Measurements from ENCODE around the gene SART1.

Gene SART1

GRCh38 chr11:66016793-66017177 lies 55.3 kb downstream of the SART1 start:
- H3K79me2 ChIP-seq (ENCODE audit: insufficient read depth, low read length) = no peaks in the 10 kb centered on the region
- no peak overlapping the region for H3K9ac ChIP-seq (ENCODE audit: low read length)
- H3K36me3 ChIP-seq (ENCODE audit: low read length) = no peaks in the 10 kb centered on the region

DNA sequence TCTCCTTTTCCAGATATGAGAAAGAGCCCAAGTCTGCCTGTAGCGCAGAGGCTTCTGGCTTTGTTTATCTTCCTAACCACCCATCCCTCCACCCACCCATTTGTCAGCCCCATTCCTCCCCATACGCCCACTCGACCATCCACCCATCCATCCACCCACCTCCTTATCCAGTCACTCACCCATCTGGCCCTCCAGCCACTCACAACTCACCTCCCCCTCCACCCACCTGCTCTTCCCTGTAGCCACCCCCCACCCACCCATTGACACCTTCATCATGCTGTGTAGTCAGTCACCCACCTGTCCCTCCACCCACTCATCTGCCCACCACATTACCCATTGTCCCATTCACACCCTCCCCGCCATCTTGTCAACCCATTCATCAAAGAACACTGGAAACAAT lies 55.8 kb downstream of the SART1 start:
- no peak overlapping the region for H3K9ac ChIP-seq (ENCODE audit: low read length)
- TF ChIP-seq CTCF (IDR thresholded peaks at IDR 0.05; ENCODE audit: insufficient read depth, low read length, poor library complexity, severe bottlenecking) (no peak), EZH2phosphoT487 (conservative IDR thresholded peaks at IDR 0.05; ENCODE audit: low read length) (no peak)
- no peak overlapping the region for H3K4me2 ChIP-seq (ENCODE audit: low read depth, low read length, poor library complexity, severe bottlenecking)
- H3K36me3 ChIP-seq (ENCODE audit: low read length) = no peaks in the 10 kb centered on the region
- H2AFZ ChIP-seq (ENCODE audit: low read depth, low read length, severe bottlenecking) = no peak overlapping the region
- no peaks in the 10 kb centered on the region for H3K79me2 ChIP-seq (ENCODE audit: insufficient read depth, low read length)
- H3F3A ChIP-seq (ENCODE audit: insufficient read depth) = no peaks in the 10 kb centered on the region
- H3K4me3 ChIP-seq (ENCODE audit: insufficient read depth, low read length, poor library complexity, severe bottlenecking) = no peak overlapping the region
- H3K9me2 ChIP-seq (replicated peaks; ENCODE audit: insufficient read depth, low read length) = no peaks in the 10 kb centered on the region
- H3K9me3 ChIP-seq (ENCODE audit: insufficient read depth, low read length) = no peaks in the 10 kb centered on the region
- H3K27ac ChIP-seq (ENCODE audit: low read depth, low read length) = no peak overlapping the region
- no peaks in the 10 kb centered on the region for H4K20me1 ChIP-seq (ENCODE audit: low read depth, low read length)
- no peaks in the 10 kb centered on the region for H3K27me3 ChIP-seq (ENCODE audit: low read length)

More at GRCh38 chr11:66016793-66017177, 55.3 kb downstream of the SART1 start:
- Histone ChIP-seq H2AFZ (ENCODE audit: low read depth, low read length, severe bottlenecking) (no peak overlapping the region), H3K9me3 (ENCODE audit: insufficient read depth, low read length) (no peaks in the 10 kb centered on the region), H3K27me3 (ENCODE audit: low read length) (no peaks in the 10 kb centered on the region), H3K27ac (ENCODE audit: low read depth, low read length) (no peak overlapping the region), H3K4me3 (ENCODE audit: insufficient read depth, low read length, poor library complexity, severe bottlenecking) (no peak overlapping the region), H3K9me2 (replicated peaks; ENCODE audit: insufficient read depth, low read length) (no peaks in the 10 kb centered on the region), H3K4me2 (ENCODE audit: low read depth, low read length, poor library complexity, severe bottlenecking) (no peak overlapping the region), H3F3A (ENCODE audit: insufficient read depth) (no peaks in the 10 kb centered on the region), H4K20me1 (ENCODE audit: low read depth, low read length) (no peaks in the 10 kb centered on the region)
- TF ChIP-seq EZH2phosphoT487 (conservative IDR thresholded peaks at IDR 0.05; ENCODE audit: low read length) (no peak), CTCF (IDR thresholded peaks at IDR 0.05; ENCODE audit: insufficient read depth, low read length, poor library complexity, severe bottlenecking) (no peak)

- Histone ChIP-seq H3K4me2 (ENCODE audit: low read depth, low read length, poor library complexity, severe bottlenecking) (no peak overlapping the region), H3K9ac (ENCODE audit: low read length) (no peak overlapping the region), H3K4me3 (ENCODE audit: insufficient read depth, low read length, poor library complexity, severe bottlenecking) (no peak overlapping the region), H4K20me1 (ENCODE audit: low read depth, low read length) (no peaks in the 10 kb centered on the region), H3F3A (ENCODE audit: insufficient read depth) (no peaks in the 10 kb centered on the region), H3K9me3 (ENCODE audit: insufficient read depth, low read length) (no peaks in the 10 kb centered on the region), H3K9me2 (replicated peaks; ENCODE audit: insufficient read depth, low read length) (no peaks in the 10 kb centered on the region), H3K36me3 (ENCODE audit: low read length) (no peaks in the 10 kb centered on the region), H2AFZ (ENCODE audit: low read depth, low read length, severe bottlenecking) (no peak overlapping the region), H3K27me3 (ENCODE audit: low read length) (no peaks in the 10 kb centered on the region), H3K27ac (ENCODE audit: low read depth, low read length) (no peak overlapping the region), H3K79me2 (ENCODE audit: insufficient read depth, low read length) (no peaks in the 10 kb centered on the region)
- TF ChIP-seq EZH2phosphoT487 (conservative IDR thresholded peaks at IDR 0.05; ENCODE audit: low read length) (no peak), CTCF (IDR thresholded peaks at IDR 0.05; ENCODE audit: insufficient read depth, low read length, poor library complexity, severe bottlenecking) (no peak)
Measured at GRCh38 chr11:66020212-66020611, 58.7 kb downstream of the SART1 start.
